Measurements from ENCODE around the gene OTOGL.
"Not testable (repeated sequence)": the region's sequence is repeated elsewhere in the genome, so short reads cannot be mapped to it uniquely, and the experiment has no call there.

OTOGL gene
- long read RNA-seq, donor 1: 0 reads
- long read RNA-seq, donor 2: 0 reads
- long read RNA-seq, donor 3: 0 reads
- long read RNA-seq, donor 4: 0 reads
- long read RNA-seq, donor 5: 0 reads
- long read RNA-seq, donor 6: 0 reads
- long read RNA-seq, donor 7: 0 reads
- long read RNA-seq, donor 8: 0 reads

DNA sequence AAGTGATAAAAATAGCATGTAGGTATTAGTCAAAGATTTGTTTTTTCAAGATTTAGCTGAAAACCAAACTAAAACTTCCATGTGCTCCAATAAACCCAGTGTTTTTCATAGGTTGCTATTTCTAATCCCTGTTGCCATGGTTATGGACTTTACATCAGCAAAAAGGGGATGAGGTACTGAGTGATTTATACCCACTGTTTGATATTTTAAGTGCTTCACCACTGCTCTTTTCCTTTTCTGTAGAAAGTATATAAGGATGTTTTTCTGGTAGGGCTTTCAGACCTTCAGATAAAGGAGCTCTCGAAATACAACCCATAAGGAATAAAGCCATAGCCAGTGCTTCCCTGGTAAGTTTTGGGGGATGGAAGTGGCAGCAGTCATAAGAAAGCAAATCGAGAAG, at the start of gene OTOGL:
Gene OTOGL, plus strand, starts transcription at position 279 of the 400 bp plus-strand sequence. CDS start 109,895 bp downstream, outside the sequence.
- DNase-seq: no peak

- no peak for DNase-seq
Measured at GRCh38 chr12:80050236-80050635, 49.1 kb upstream of the OTOGL start.

GRCh38 chr12:80053051-80053790, 46.1 kb upstream of the OTOGL start:
- DNase-seq: no peak

DNA sequence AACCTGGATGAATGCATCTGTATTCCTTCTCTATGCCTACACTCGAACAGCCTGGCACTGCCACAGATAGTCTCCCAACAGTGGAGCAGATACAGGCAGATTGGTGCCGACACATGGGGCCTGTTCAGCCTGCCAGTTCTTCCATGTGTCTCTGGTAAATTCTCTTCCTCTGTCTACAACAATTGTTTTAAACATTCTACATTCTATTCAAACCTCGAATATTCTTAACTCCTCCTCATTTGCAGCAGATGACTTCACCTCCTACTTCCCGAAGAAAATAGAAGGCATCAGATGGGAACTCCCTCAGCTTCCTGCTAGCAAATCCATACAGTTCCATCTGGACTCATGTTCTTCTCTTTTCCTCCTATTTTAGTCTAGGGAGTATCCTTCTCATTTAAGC, 43.1 kb upstream of the OTOGL start:
- DNase-seq: no peak

DNA sequence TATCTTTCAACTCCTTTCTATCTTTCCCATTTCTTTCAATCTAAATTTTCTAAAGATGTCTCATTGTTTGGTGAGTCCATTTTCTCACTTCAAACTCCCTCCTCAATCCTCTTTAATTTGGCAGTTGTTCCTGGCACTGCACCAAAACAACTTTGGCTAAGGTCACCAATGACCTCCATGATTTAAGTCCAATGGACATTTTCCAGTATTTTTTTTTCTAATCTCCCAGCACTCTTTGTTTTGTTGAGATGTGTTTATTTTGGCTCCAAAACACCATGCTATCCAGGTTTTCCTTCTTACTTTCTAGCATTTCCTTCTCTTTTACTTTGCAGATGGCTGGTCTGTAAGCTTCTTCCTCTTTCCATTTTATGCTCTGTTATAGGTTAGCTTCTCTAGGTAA, 42.5 kb upstream of the OTOGL start:
- no peak for DNase-seq

GRCh38 chr12:80058586-80058985, 40.8 kb upstream of the OTOGL start:
- DNase-seq: no peak

DNA sequence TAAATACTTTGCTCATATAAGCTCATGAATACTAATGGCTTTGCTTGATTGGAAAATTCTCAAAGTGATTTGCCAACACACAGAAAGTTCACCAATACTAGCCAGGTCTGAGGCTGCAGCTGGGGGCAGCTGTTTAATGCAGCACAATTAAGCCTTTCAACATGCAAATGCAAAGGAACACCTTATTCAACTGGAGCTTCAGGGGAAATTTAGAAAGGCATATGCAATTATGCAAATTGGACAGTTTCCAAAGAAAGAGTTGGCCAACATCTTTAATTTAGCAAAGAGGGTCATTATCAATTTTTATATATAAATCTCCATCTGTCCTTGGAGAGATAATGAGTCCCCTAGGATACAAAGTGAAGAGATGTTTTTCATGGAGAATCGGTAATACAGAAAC, 40.2 kb upstream of the OTOGL start:
- no peak for DNase-seq

DNA sequence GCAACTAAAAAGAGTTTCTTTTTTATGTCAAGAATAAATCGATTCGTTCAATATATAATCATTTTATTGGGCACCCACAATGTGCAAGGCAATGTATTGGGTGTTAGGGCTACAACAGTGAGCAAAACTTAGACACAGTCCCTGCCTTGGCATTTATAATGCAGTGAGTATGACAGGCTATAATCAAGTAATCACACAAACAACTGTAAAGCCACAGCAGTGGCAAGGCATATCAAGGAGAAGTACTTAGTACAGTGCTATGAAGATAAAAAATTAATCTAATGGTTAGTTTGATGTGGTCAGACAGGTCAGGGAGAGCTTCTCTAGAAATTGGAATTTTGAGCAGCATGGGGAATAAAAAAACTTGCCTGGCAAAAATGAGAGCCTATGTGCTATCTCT, 39.5 kb upstream of the OTOGL start:
- no peak for DNase-seq

DNA sequence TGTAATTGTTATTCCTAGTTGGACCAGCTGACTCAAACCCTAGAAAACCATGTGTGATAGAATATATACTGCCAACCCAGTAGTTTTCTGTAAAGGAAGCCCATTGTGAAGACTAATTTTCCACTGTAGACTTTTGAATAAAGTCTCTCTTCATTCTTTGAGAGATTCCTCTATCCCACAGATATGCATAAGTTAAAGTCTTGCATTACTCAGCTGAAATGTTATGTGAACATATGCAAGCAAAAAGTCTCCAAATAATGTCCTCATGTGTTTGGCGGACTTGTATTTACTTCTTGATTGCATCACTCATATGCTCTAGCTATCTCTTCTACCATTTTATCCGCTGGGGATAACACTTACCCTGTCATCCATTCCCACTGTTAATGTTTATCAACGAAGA, 35.1 kb upstream of the OTOGL start:
- DNase-seq: no peak

GRCh38 chr12:80064951-80065350, 34.4 kb upstream of the OTOGL start:
- DNase-seq: no peak

DNA sequence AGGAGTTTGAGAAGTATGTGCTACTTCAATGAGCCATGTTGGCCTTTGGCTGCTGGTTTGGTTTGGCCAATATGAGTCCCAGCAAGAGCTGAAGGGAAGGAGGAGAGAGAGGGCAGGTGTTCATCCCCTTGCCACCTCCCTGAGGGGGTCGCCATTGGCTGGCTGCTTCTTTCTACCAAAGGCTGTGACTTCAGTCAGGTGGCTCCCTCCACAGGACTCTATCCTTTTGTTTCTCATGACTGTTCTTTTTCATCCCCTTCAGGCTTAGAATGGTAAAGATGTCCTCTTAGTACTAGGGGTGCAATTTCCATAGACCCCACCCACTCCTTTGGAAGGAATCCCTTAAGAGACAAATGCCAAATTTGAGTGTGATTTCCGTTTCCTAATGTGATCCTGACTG, 31.2 kb upstream of the OTOGL start:
- DNase-seq: no peak

DNA sequence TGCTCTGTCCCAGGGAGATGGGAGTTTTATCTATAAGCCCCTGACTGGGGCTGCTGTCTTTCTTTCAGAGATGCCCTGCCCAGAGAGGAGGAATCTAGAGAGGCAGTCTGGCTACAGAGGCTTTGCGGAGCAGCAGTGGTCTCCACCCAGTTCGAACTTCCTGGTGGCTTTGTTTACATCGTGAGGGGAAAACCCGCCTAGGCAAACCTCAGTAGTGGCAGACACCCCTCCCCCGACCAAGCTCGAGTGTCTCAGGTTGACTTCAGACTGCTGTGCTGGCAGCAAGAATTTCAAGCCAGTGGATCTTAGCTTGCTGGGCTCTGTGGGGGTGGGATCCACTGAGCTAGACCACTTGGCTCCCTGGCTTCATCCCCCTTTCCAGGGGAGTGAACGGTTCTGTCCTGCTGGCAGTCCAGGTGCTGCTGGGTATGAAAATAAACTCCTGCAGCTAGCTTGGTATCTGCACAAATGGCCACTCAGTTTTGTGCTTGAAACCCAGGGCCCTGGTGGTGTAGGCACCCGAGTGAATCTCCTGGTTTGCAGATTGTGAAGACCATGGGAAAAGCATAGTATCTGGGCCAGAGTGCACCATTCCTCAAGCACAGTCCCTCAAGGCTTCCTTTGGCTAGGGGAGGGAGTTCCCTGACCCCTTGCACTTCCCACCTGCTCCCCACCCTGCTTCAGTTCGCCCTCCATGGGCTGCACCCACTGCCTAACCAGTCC, 15.3 kb upstream of the OTOGL start:
- not testable (repeated sequence) for DNase-seq

- no peak for DNase-seq
Measured at GRCh38 chr12:80086025-80086424, 13.3 kb upstream of the OTOGL start.

DNA sequence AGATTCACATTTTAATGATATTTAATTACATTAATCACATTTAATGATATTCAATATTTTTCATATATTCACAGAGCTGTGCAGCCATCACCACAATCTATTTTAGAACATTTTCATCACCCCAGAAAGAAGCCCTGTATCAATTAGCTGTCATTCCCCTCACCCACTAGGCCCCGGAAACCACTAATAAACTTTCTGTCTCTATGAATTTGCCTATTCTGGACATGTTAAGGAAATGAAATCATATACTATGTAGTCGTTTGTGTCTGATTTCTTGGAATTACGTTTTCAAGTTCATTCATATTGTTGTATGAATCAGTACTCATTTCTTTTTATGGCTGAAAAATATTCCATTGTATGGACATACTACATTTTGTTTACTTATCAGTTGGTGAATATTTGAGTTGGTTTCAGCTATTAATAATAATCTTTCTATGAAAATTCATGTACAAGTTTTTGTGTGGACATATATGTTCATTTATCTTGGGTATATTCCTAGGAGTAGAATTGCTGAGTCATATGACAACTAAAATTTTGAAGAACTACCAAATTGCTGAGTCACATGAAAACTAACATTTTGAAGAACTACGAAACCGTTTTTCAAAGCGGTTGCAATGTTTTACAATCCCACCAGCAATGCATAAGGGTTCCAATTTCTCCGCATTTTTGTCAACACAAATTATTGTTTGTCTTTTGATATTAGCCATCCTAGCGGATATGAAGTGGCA, 11.7 kb upstream of the OTOGL start:
- DNase-seq: no peak

GRCh38 chr12:80100591-80100990, 1.3 kb downstream of the OTOGL start:
- no peak for DNase-seq

DNA sequence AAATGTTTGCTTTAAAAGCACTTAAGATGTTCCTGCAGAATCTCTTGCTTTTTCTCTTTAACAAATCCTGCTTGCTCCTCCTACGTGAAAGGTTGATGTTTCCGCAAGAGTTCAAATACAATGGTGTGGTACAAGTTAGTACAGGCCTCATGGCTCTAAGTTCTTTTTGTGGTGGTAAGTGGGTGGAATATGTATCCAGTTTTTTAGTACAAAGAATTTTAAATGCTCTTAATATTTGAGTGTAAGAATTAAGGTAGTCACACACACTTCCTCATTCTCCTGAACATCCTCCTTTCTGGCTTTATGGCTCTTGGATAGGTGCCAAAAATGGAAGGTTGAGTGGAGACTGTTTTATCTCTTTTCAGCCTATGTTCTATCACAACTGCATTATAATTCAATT, 1.8 kb downstream of the OTOGL start:
- no peak for DNase-seq

- DNase-seq: no peak
Measured at GRCh38 chr12:80107221-80107620, 7.9 kb downstream of the OTOGL start.

DNA sequence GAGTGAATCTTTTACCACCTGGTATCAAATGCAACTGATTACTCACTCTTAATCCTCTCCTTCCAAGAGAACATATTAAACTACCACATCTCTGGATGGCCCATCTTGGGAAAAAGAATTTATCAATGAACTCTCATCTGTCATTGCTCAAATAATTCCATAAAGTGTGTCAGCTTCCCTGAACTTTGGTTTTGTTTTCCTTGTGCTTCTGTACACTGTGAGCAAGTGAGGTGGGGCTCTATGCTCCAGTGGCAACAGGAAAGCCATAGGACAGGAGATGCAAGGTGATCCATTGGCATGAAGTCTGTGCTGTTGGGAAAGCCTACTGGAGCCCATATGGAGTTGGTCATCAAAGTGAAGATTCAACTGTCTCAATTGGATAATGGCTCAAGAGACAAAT, 17.4 kb downstream of the OTOGL start:
- DNase-seq: no peak

- no peak for DNase-seq
Measured at GRCh38 chr12:80118565-80119324, 19.4 kb downstream of the OTOGL start.

GRCh38 chr12:80120994-80121393, 21.7 kb downstream of the OTOGL start:
- no peak for DNase-seq

DNA sequence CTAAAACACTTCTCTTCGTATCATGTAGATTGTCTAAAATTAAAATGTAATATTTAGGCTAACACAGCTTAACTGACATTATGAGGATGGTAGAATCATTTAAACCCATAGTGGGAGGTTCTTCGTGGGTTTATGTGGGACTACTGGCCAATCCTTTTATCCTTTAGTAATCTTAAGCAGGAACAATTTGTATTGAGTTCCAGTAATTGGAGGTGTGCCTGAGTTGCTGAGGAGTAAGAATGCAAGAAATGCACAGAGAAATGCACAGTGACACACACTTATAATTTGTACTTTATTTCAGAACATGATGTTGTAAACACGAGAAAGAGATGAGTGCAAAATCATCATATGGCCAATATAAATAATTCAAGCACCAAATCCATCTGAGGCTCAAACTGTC, 22.3 kb downstream of the OTOGL start:
- DNase-seq: no peak

DNA sequence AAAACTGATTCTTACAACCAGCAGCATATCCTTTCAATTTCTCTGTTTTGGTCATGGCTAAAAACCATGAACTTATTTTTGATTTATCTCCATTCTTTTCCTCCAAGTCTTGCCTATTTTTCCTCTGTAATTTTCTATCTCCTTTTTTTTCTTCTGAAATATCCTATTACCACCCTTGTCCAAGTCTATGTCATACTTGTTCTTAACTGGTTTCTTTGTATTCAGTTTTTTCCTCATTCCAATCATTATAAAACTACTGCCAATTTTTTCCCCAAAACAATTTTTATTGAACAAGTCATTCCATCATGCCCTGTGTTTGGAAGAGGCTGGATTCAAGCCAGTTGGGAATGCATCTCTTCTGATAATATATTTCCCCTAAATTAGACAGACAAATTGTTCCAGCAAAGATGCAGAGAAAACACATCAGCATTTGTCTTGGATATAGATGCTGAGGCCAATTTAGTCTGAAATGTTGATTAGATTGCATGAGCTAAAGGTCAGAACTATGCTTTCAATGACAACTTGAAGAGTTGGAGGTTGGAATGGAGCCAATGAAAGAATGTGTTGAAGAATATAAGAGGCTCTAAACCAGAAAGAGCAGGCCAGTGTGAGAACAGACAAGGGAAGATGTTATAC, 30.7 kb downstream of the OTOGL start:
- no peak for DNase-seq

Data from right kidney (tissue), 9 donors.